Esophagus muscularis mucosa (tissue), 4 donors: ENCODE results near the gene MYO16. TPM values are rescaled to one million over a fixed set of nuclear protein-coding genes. Genes with fewer than 3 reads are reported as not detected.
A peak's percentile ranks its signal among the peaks of the same experiment; 100 is the strongest.

Experiments used
- DNase-seq: peaks from one replicate; pipeline ENCODE4 v3.0.0-alpha.2; 2017; ENCODE audit errors: extremely low spot score
- H3K27ac ChIP-seq, 4 donors: fragments of 200-600 bp; sonication (generic); replicated peaks in 1 of 4; 1 replicate in 3 of 4; 2 replicates in 1 of 4; pipeline ENCODE4 v1.5.1; 2016 to 2019; ENCODE audit warnings: mild to moderate bottlenecking in 1 of 4
- H3K27me3 ChIP-seq, 4 donors: fragments of 200-600 bp; sonication (generic); one replicate each; pipeline versions ENCODE4 v1.5.1 to v1.6.0; 2016 to 2019
- H3K36me3 ChIP-seq, 4 donors: fragments of 200-600 bp; sonication (generic); one replicate each; pipeline ENCODE4 v1.5.1; 2016 to 2019
- H3K4me1 ChIP-seq, 4 donors: fragments of 200-600 bp; sonication (generic); one replicate each; pipeline ENCODE4 v1.5.1; 2016 to 2019
- H3K4me3 ChIP-seq, 4 donors: fragments of 200-600 bp; sonication (generic); 1 replicate in 2 of 4; 2 replicates in 2 of 4; pipeline ENCODE4 v1.5.1; 2016 to 2019; ENCODE audit warnings: mild to moderate bottlenecking in 4 of 4, moderate library complexity in 1 of 4
- H3K9me3 ChIP-seq, 4 donors: fragments of 200-600 bp; sonication (generic); 1 replicate in 3 of 4; 2 replicates in 1 of 4; pipeline ENCODE4 v1.5.1; 2016 to 2019
- CTCF ChIP-seq, 3 experiments: fragments of 200-600 bp in 2 of 3; fragments of 450-650 bp in 1 of 3; sonication (generic) in 2 of 3; IDR thresholded peaks; one replicate each; pipeline ENCODE4 v1.5.1; 2017 to 2019; ENCODE audit warnings: antibody characterized with exemption in 3 of 3, mild to moderate bottlenecking in 2 of 3, moderate library complexity in 1 of 3
- EP300 ChIP-seq: sonication (generic); formaldehyde crosslinking; IDR thresholded peaks from one replicate; pipeline ENCODE4 v1.6.1; 2017; ENCODE audit warnings: antibody characterized with exemption
- POLR2A ChIP-seq: fragments of 450-650 bp; IDR thresholded peaks from one replicate; pipeline ENCODE4 v1.6.1; 2017; ENCODE audit warnings: antibody characterized with exemption, moderate library complexity, mild to moderate bottlenecking, low read depth
- POLR2AphosphoS5 ChIP-seq, 2 donors: sonication (generic); formaldehyde crosslinking; IDR thresholded peaks; one replicate each; pipeline ENCODE4 v1.6.1; 2017; ENCODE audit warnings: antibody characterized with exemption in 2 of 2
- WGBS: methylation state at CpG from one replicate; pipeline ENCODE4 v1.1.5; 2018; 5-methylcytosine and 5-hydroxymethylcytosine counted together
- intact Hi-C: fragments of 100-400 bp; cut with DNase I; formaldehyde crosslinking; loops from one replicate; pipeline ENCODE4 v1.15.1; 2023
- total RNA-seq, 4 donors: library from RNA; depleted of rRNA; stranded (reverse); fragments of >200 nt; gene quantifications; one replicate each; pipeline versions ENCODE4 v1.1.0 to v1.2.1, GENCODE V29; 2016

Gene MYO16
- total RNA-seq, 4 donors from 2014 or later, result 1.2 to 3.7 (median 1.8) TPM

GRCh38 chr13:108940121-108940520 lies 310.7 kb downstream of the MYO16 start:
- no peaks in the 10 kb centered on the region for H3K36me3 ChIP-seq
- TF ChIP-seq EP300, result no peak
- TF ChIP-seq POLR2A, result no peak
- TF ChIP-seq POLR2AphosphoS5 (IDR thresholded peaks at IDR 0.05), result no peak
- TF ChIP-seq CTCF (IDR thresholded peaks at IDR 0.05), result no peak
- DNase-seq, result no peak
- intact Hi-C loops, result no loop called here
- H3K9me3 ChIP-seq, result no peaks in the 10 kb centered on the region
- no peaks in the 10 kb centered on the region for H3K4me1 ChIP-seq
- 76% methylated on average over 2 of the region's 2 CpGs for WGBS
- no peak overlapping the region for H3K4me3 ChIP-seq
- H3K27me3 ChIP-seq, result no peaks in the 10 kb centered on the region
- no peak overlapping the region for H3K27ac ChIP-seq

- Histone ChIP-seq H3K36me3 (no peaks in the 10 kb centered on the region), H3K4me1 (peaks cover 0 to 10% (median 0%) of the 10 kb centered on the region in 4 donors), H3K27me3 (no peaks in the 10 kb centered on the region), H3K9me3 (no peaks in the 10 kb centered on the region), H3K4me3 (no peak overlapping the region), H3K27ac (no peak overlapping the region)
- TF ChIP-seq CTCF (IDR thresholded peaks at IDR 0.05) (no peak), POLR2AphosphoS5 (IDR thresholded peaks at IDR 0.05) (no peak), EP300 (no peak), POLR2A (no peak)
- DNase-seq, result no peak
- 84% methylated on average over 7 of the region's 7 CpGs for WGBS
- intact Hi-C loops, result no loop called here
Observed at GRCh38 chr13:108943842-108944241, 314.4 kb downstream of the MYO16 start.

GRCh38 chr13:108944760-108945159 lies 315.3 kb downstream of the MYO16 start:
- H3K27ac ChIP-seq, result no peak overlapping the region
- H3K36me3 ChIP-seq, result no peaks in the 10 kb centered on the region
- intact Hi-C loops, result no loop called here
- H3K4me1 ChIP-seq, result peaks cover 0 to 10% (median 0%) of the 10 kb centered on the region in 4 donors
- no peaks in the 10 kb centered on the region for H3K9me3 ChIP-seq
- 84% methylated on average over 4 of the region's 4 CpGs for WGBS
- DNase-seq, result no peak
- H3K4me3 ChIP-seq, result no peak overlapping the region
- TF ChIP-seq POLR2A (no peak), EP300 (no peak), CTCF (IDR thresholded peaks at IDR 0.05) (no peak), POLR2AphosphoS5 (IDR thresholded peaks at IDR 0.05) (no peak)
- no peaks in the 10 kb centered on the region for H3K27me3 ChIP-seq

- Histone ChIP-seq H3K36me3 (no peaks in the 10 kb centered on the region), H3K4me3 (no peak overlapping the region), H3K27ac (peak overlapping the region in 3 of 4 donors; percentile 22 to 48 (median 38)), H3K4me1 (peaks cover 0 to 10% (median 0%) of the 10 kb centered on the region in 4 donors), H3K9me3 (no peaks in the 10 kb centered on the region), H3K27me3 (no peaks in the 10 kb centered on the region)
- no peak for DNase-seq
- 51% methylated on average over 6 of the region's 8 CpGs for WGBS
- intact Hi-C loops, result no loop called here
- TF ChIP-seq EP300 (no peak), POLR2AphosphoS5 (IDR thresholded peaks at IDR 0.05) (peak in 1 of 2 donors; percentile 12), CTCF (IDR thresholded peaks at IDR 0.05) (no peak), POLR2A (no peak)
Observed at GRCh38 chr13:108947551-108948030, 318.2 kb downstream of the MYO16 start.

GRCh38 chr13:108948251-108948671 lies 318.9 kb downstream of the MYO16 start:
- Histone ChIP-seq H3K27me3 (no peaks in the 10 kb centered on the region), H3K9me3 (no peaks in the 10 kb centered on the region), H3K36me3 (no peaks in the 10 kb centered on the region), H3K27ac (peak overlapping the region; percentile 2 to 45 (median 14)), H3K4me3 (no peak overlapping the region), H3K4me1 (peaks cover 0 to 10% (median 0%) of the 10 kb centered on the region in 4 donors)
- 75% methylated on average over 7 of the region's 7 CpGs for WGBS
- intact Hi-C loops, result no loop called here
- TF ChIP-seq POLR2AphosphoS5 (IDR thresholded peaks at IDR 0.05), result no peak
- TF ChIP-seq EP300, result no peak
- no peak for TF ChIP-seq POLR2A
- no peak for DNase-seq
